CD4-positive, alpha-beta T cell treated with Interleukin-2 at 100 ng/mL for 4 hours (primary cell): Measurements from ENCODE around the gene EWSR1.
"Not testable (repeated sequence)": the region's sequence is repeated elsewhere in the genome, so short reads cannot be mapped to it uniquely, and the experiment has no call there.

Source experiments
- DNase-seq: peaks from one replicate; pipeline ENCODE4 v3.0.0-alpha.2; 2020; ENCODE audit warnings: low spot score

The EWSR1 gene, protein sequence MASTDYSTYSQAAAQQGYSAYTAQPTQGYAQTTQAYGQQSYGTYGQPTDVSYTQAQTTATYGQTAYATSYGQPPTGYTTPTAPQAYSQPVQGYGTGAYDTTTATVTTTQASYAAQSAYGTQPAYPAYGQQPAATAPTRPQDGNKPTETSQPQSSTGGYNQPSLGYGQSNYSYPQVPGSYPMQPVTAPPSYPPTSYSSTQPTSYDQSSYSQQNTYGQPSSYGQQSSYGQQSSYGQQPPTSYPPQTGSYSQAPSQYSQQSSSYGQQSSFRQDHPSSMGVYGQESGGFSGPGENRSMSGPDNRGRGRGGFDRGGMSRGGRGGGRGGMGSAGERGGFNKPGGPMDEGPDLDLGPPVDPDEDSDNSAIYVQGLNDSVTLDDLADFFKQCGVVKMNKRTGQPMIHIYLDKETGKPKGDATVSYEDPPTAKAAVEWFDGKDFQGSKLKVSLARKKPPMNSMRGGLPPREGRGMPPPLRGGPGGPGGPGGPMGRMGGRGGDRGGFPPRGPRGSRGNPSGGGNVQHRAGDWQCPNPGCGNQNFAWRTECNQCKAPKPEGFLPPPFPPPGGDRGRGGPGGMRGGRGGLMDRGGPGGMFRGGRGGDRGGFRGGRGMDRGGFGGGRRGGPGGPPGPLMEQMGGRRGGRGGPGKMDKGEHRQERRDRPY

DNA sequence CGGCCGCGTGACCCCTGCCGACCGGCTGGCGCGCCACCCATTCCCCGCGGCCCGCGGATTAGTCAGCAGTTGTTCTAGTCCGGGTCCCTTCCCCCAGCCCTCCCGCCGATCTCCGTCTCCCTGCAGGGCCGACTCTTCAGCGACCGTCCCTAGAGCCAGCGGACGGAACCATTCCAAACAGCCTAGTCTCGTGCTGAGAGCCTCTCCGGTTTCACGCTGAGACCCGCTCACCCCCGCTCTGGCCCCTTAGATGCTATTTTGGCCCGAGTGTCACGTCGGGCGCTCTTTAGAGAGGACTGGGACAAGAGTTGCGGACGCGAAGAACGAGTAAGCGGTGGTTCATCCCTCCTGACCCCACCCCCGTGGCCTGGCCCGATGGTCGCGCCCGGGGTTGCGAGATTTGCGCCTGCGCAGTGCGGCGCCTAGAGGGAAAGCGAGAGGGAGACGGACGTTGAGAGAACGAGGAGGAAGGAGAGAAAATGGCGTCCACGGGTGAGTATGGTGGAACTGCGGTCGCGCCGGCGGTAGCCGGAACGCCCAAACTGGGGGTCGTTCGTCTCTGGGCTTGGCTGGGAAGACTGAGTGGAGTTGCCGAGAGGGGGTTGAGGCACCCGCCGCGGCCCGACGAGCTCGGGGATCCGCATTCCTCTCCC lies at the start of gene EWSR1, which contains the start of gene RHBDD3:
EWSR1 (plus strand) TSS at position 411 of the 653 bp plus-strand sequence; CDS start at position 480, 69 bp downstream.
RHBDD3 (minus strand) TSS at position 124 of the 653 bp plus-strand sequence. CDS start 2,355 bp downstream, outside the sequence.
- peak; percentile 97 for DNase-seq

DNA sequence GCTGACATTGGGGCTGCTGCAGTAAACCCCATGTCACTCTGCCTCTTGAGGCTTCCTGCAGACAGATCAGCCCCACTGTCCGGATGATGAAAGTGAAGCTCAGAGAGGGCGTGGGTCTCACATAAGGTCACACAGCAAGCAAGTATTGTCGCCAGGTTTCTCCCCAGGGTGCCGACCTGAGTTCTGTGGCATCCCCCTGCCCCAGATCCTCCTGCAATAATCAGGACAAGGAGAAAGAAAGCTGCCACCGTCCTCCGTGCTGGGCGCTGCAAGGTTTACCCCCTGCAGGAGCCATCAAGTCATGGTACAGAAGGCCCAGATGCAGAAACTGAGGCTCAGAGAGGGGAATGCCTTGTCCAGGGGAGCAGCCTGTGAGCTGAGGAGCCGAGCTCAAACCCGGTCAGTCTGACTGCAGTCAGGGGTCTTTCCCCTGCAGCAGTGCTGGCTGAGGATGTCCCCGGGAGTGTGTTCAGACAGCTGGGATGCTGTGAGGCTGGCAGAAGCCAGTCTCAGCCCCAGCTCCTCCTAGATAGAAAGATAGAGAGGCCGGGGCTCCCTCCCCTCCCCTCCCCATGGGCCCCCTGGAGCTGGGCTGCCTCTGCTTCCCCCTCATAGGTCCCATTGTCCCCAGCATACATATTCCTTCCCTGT lies 49.2 kb upstream of the EWSR1 start:
- DNase-seq = no peak

GRCh38 chr22:29219409-29219782 lies 48.7 kb upstream of the EWSR1 start:
- DNase-seq = not testable (repeated sequence)

GRCh38 chr22:29219881-29220670 lies 48.0 kb upstream of the EWSR1 start:
- DNase-seq = no peak

DNA sequence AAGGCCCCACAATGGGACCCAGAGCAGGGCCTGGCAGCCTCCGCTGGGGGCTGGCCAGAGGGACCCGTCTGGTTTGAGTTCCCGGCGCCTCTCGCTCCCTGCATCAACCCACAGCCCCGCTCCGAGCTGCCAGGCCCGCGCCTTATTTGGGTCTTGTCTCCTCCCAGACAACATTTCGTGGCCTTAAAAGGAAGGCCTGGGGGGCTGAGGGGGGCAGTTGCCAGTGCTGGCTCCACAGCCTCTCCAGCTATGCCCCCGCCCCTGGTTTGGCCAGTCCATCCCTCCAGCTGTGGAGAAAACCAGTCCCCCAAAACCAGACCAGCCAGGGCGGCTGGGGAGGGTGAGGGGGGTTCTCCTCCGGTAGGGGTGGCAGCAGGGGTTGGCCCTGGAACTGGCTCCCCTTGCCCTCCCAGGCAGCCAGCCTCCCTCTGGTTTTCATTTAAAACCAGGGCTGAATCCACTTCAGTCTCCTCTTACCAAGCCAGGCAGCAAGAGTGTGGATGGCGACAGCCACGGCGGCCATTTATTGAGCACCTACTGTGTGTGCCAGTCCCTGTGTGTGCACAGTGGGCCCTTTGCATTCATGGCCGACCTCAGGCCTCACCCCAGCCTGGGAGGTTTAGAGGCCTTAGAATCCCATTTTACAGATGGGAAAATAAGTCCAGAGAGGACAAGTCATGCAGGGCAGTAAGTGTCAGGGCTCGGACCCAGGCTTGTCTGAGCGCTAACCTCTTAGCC lies 43.8 kb upstream of the EWSR1 start:
- no peak for DNase-seq

DNA sequence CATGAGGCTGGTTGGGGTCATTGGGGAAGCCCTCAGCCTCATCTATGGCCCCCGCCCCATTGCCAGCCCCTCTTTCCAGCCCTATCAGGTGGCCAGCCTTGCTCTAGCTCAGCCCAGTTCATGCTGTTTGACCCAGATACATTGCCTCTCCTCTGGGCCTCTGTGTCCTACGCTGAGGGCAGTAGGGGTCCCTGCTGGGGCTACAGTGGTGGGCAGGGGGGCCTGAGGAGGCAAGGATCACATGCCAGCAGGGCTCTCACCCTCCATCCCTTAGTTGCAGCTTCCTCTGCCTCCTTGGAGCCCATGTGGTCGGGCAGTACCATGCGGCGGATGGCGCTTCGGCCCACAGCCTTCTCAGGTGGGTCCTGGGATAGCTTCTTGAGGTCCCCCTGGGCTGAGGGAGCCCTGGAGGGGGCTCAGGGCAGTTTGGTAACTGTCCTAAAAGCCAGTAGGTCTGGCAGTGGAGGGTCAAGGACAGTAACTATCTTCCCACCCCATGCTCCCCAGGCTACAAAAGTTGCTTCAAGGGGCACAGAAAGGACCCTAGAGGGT lies 43.1 kb upstream of the EWSR1 start:
- DNase-seq = no peak

DNA sequence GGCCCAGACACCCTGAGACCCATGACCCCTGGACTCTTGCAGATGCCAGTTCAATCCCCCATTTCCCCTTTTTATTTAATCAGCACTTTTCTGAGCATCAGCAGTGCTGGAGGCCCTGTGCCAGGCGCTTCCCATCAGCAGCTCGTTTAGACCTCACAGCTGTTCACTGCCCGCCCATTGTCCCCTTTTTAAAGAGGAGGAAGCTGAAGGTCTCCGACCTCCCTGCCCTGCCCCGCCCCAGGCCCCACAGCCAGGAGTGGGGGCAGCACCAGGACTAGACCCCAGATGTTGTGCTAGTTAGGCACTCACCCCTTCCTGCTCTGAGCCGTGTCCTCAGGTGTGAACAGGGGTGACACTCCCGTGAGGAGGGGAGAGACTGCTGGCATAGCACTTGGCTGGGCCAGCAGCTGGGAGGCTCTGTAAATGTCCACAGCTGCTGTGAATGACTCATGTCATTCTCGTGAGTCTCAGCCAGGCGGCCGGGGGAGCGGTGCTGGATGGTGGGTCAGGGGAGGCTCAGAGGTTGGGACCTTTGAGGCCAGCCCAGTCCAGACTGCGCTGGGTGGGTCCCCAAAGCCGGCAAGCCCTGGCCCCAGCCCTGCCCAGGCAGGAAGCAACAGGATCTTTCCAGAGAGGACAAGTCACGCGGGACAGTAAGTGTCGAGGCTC lies 42.5 kb upstream of the EWSR1 start:
- DNase-seq = no peak

DNA sequence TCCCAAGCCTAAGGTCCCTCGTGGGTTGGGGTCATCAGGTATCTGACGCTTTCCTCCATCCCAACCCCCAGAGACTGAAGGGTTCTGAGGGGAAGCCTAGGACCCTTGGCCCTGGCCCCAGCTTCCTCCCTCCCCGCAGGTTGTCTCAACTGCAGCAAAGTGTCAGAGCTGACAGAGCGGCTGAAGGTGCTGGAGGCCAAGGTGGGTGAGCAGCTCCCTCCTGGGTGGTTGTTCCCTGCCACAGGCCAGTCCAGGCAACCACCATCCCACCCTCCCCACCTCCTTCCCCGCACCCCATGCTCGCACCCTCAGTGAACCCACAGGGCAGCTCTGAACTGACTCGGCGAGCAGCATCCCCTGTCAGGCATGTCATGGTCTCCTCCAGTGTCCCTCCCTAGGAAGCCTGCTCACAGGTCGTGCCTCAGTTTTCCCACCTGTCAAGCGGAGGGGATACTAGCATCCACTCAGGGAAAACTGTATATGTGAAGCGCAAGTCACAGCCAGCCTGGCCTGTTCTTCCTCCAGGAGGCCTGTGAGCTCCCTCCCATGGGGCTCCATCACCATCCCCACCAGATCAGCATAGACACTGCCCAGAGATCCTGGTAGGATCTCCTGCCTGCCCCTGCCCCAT lies 41.6 kb upstream of the EWSR1 start:
- no peak for DNase-seq

GRCh38 chr22:29230972-29231875 lies 36.8 kb upstream of the EWSR1 start:
- no peak for DNase-seq

DNA sequence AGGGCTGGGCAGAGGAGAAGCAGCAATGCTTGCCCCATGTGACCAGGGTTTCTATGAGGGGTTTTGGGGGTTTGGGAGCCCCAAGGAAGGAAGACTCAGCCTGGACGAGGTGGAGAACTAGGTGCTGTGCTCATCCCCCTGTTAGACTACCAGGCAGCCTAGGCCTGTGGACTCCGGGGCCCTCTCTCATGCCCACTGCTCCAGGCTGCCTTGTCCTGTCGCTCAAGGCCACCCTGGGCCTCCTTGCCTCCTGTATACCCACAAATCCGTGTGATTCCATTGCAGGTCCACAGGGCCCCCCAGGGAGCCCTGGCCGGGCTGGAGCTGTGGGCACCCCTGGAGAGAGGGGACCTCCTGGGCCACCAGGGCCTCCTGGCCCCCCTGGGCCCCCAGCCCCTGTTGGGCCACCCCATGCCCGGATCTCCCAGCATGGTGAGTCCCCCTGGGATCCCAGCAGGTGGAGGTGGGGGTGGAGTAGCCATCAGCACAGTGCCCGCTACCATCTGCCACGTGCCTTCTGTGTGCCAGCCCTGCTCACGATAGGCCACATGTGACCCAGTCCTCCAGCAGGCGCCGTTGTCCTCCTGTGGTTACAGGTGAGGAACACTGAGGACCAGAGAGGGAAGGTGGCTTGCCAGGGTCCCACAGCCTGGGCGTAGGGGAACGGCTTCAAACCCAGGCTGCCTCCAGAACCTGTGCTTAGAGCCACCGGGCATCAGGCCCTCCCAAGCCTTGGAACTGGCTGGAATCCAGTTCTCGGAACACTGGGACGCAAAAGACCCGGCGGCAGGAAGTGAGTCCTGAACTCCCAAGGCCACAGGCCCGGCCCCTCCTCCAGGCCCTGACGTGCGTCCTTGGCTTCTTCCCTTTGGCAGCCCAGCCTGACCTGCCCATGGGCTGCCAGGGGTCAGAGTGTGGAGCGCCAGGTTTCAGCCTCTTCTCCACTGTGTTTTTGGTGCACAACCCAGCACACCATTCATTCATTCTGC lies 35.8 kb upstream of the EWSR1 start:
- no peak for DNase-seq

GRCh38 chr22:29233277-29233877 lies 34.7 kb upstream of the EWSR1 start:
- DNase-seq = no peak

- not testable (repeated sequence) for DNase-seq
Measured at GRCh38 chr22:29240481-29240880, 27.6 kb upstream of the EWSR1 start.

GRCh38 chr22:29243874-29244446 lies 24.1 kb upstream of the EWSR1 start:
- no peak for DNase-seq

DNA sequence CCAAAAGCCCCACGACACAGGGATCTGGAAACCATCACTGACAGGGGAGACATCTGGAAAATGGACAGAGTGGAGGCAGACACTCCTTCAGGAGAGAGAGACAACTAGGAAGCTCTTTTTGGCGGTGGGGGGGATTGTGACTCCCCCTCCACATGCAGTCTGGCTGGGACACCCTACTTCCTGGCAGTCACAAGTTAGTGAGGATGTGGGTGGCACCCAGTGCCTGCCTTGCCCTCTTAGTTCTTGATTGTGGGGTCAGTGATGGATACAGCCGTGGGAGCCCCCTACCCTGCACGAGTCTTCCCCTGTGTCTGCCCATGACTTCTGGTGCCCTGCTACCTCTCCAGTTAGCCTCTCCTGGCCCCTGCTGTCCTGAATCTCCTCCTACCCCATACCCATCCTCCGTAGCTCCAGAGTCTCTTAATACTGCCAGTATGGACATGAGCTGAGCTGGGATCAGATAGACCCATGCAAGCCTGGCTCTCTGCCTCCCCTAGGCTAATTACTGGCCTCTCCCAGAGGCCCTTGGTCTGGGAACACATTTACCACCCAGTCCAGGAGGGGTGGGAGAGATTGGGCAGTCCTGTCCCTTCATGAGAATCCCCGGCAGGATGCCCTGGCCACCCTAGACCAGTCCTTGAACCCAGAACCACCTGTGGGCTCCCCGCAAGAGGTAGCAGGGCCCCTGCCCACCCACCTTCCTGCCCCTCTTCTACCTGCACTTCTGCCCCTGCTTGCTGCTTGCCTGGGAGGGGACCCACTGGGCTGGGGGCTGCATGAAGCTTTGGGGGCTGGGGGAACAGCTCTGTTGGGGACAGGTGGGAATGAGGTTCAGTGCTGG lies 23.1 kb upstream of the EWSR1 start:
- DNase-seq = no peak

GRCh38 chr22:29245626-29246385 lies 22.3 kb upstream of the EWSR1 start:
- peak; percentile 73 for DNase-seq
